H9 (cell line): ENCODE results near the gene HIPK1. TPM values are rescaled to one million over a fixed set of nuclear protein-coding genes. Genes with fewer than 3 reads are reported as not detected.

ENCODE experiments used
- DNase-seq: peaks from one replicate; pipeline ENCODE4 v3.0.0-alpha.2; 2017
- H2AFZ ChIP-seq: one replicate; pipeline ENCODE4 v1.6.1; 2013; ENCODE audit warnings: mild to moderate bottlenecking, low read length, control low read depth, moderate library complexity
- H2AK5ac ChIP-seq: 2 replicates; pipeline ENCODE4 v1.6.1; 2013; ENCODE audit warnings: low read length, control low read depth, mixed read lengths; ENCODE audit not compliant: insufficient read length
- H2BK120ac ChIP-seq: one replicate; pipeline ENCODE4 v1.6.1; 2013; ENCODE audit warnings: low read depth, mild to moderate bottlenecking, low read length, control low read depth, inconsistent platforms; ENCODE audit not compliant: poor library complexity, severe bottlenecking
- H2BK12ac ChIP-seq: 2 replicates; pipeline ENCODE4 v1.6.1; 2013; ENCODE audit warnings: low read length, control low read depth, mixed read lengths, low read depth; ENCODE audit not compliant: insufficient read length
- H2BK15ac ChIP-seq: 2 replicates; pipeline ENCODE4 v1.6.1; 2013; ENCODE audit warnings: low read depth, low read length, control low read depth
- H2BK20ac ChIP-seq: one replicate; pipeline ENCODE4 v1.6.1; 2013; ENCODE audit warnings: low read depth, mild to moderate bottlenecking, low read length, control low read depth, inconsistent platforms; ENCODE audit not compliant: poor library complexity, severe bottlenecking
- H2BK5ac ChIP-seq: 2 replicates; pipeline ENCODE4 v1.6.1; 2013; ENCODE audit warnings: low read length, control low read depth, mixed read lengths; ENCODE audit not compliant: insufficient read length
- H3K14ac ChIP-seq: 2 replicates; pipeline ENCODE4 v1.6.1; 2013; ENCODE audit warnings: low read length, control low read depth; ENCODE audit not compliant: insufficient read depth
- H3K18ac ChIP-seq: 2 replicates; pipeline ENCODE4 v1.6.1; 2013; ENCODE audit warnings: low read depth, mild to moderate bottlenecking, mixed read lengths, low read length, control low read depth; ENCODE audit not compliant: insufficient read length
- H3K23ac ChIP-seq: 2 replicates; pipeline ENCODE4 v1.6.1; 2013; ENCODE audit warnings: low read length, control low read depth, mixed read lengths, low read depth; ENCODE audit not compliant: insufficient read length
- H3K23me2 ChIP-seq: 2 replicates; pipeline ENCODE4 v1.6.1; 2013; ENCODE audit warnings: low read depth, mild to moderate bottlenecking, mixed read lengths, low read length, control low read depth; ENCODE audit not compliant: insufficient read length, poor library complexity, severe bottlenecking
- H3K27ac ChIP-seq: 2 replicates; pipeline ENCODE4 v1.5.1; 2013; ENCODE audit warnings: low read length, control low read depth, mixed read lengths, low read depth; ENCODE audit not compliant: insufficient read length
- H3K27me3 ChIP-seq: 2 replicates; pipeline ENCODE4 v1.6.1; 2013; ENCODE audit warnings: low read length, control low read depth, inconsistent platforms; ENCODE audit not compliant: insufficient read depth
- H3K4ac ChIP-seq: 2 replicates; pipeline ENCODE4 v1.6.1; 2013; ENCODE audit warnings: low read depth, mild to moderate bottlenecking, control low read depth, inconsistent platforms, low read length, moderate library complexity
- H3K4me1 ChIP-seq: 2 replicates; pipeline ENCODE4 v1.6.1; 2013; ENCODE audit warnings: low read length, control low read depth, inconsistent platforms; ENCODE audit not compliant: insufficient read depth
- H3K4me2 ChIP-seq: 2 replicates; pipeline ENCODE4 v1.6.1; 2013; ENCODE audit warnings: low read length, control low read depth, mixed read lengths; ENCODE audit not compliant: insufficient read length, insufficient read depth
- H3K56ac ChIP-seq: 2 replicates; pipeline ENCODE4 v1.6.1; 2013; ENCODE audit warnings: low read depth, mild to moderate bottlenecking, mixed read lengths, low read length, control low read depth; ENCODE audit not compliant: insufficient read length
- H3K79me1 ChIP-seq: 2 replicates; pipeline ENCODE4 v1.6.1; 2013; ENCODE audit warnings: low read depth, mild to moderate bottlenecking, moderate library complexity, low read length, control low read depth, inconsistent platforms; ENCODE audit not compliant: insufficient read depth, poor library complexity, severe bottlenecking
- H3K79me2 ChIP-seq: 2 replicates; pipeline ENCODE4 v1.6.1; 2013; ENCODE audit warnings: low read length, control low read depth, inconsistent platforms; ENCODE audit not compliant: insufficient read depth
- H3K9ac ChIP-seq: 2 replicates; pipeline ENCODE4 v1.6.1; 2013; ENCODE audit warnings: low read length, control low read depth, mixed read lengths; ENCODE audit not compliant: insufficient read length; ENCODE audit errors: extremely low read depth
- H3K9me3 ChIP-seq: one replicate; pipeline ENCODE4 v1.6.1; 2013; ENCODE audit warnings: low read depth, low read length, inconsistent platforms; ENCODE audit not compliant: control insufficient read depth
- H3T11ph ChIP-seq: one replicate; pipeline ENCODE4 v1.6.1; 2013; ENCODE audit warnings: mild to moderate bottlenecking, low read length, control low read depth, inconsistent platforms
- H4K20me1 ChIP-seq: one replicate; pipeline ENCODE4 v1.6.1; 2013; ENCODE audit not compliant: control insufficient read depth, insufficient read length, insufficient read depth
- H4K5ac ChIP-seq: 2 replicates; pipeline ENCODE4 v1.6.1; 2013; ENCODE audit warnings: low read depth, mild to moderate bottlenecking, mixed read lengths, low read length, control low read depth; ENCODE audit not compliant: insufficient read length
- H4K8ac ChIP-seq: replicated peaks from 2 replicates; pipeline ENCODE4 v1.6.1; 2013; ENCODE audit warnings: low read length, control low read depth, mixed read lengths, low read depth; ENCODE audit not compliant: insufficient read length
- H4K91ac ChIP-seq: 2 replicates; pipeline ENCODE4 v1.6.1; 2013; ENCODE audit warnings: low read depth, mild to moderate bottlenecking, moderate library complexity, mixed read lengths, low read length, control low read depth; ENCODE audit not compliant: insufficient read length
- H3K27ac Mint-ChIP-seq, 3 experiments: 2 replicates in 2 of 3; 3 replicates in 1 of 3; pipeline ENCODE4 v1.8.0; 2020 to 2021; ENCODE audit warnings: mixed read lengths in 3 of 3, mild to moderate bottlenecking in 1 of 3, moderate library complexity in 1 of 3
- H3K27me3 Mint-ChIP-seq: 2 replicates; pipeline ENCODE4 v1.8.0; 2021; ENCODE audit warnings: low read depth, mild to moderate bottlenecking, moderate library complexity, mixed read lengths
- H3K36me3 Mint-ChIP-seq, 3 experiments: 2 replicates in 2 of 3; 3 replicates in 1 of 3; pipeline ENCODE4 v1.8.0; 2020 to 2021; ENCODE audit warnings: low read depth in 3 of 3, mixed read lengths in 3 of 3; ENCODE audit not compliant: insufficient read depth in 1 of 3
- H3K4me1 Mint-ChIP-seq, 2 experiments: 2 replicates each; pipeline ENCODE4 v1.8.0; 2020; ENCODE audit warnings: mixed read lengths in 2 of 2
- H3K4me3 Mint-ChIP-seq, 2 experiments: 2 replicates in 1 of 2; 3 replicates in 1 of 2; pipeline ENCODE4 v1.8.0; 2020 to 2021; ENCODE audit warnings: mild to moderate bottlenecking in 2 of 2, mixed read lengths in 2 of 2, moderate library complexity in 1 of 2
- H3K9me3 Mint-ChIP-seq, 2 experiments: 2 replicates in 1 of 2; 3 replicates in 1 of 2; pipeline ENCODE4 v1.8.0; 2020; ENCODE audit warnings: mild to moderate bottlenecking in 2 of 2, mixed read lengths in 2 of 2, moderate library complexity in 1 of 2
- WGBS: extraction: QIAGEN DNeasy Blood & Tissue Kit; methylation state at CpG from one replicate; pipeline ENCODE4 v1.1.7; 2013; ENCODE audit warnings: missing lambda C conversion rate, low lambda C conversion rate, mixed read lengths; ENCODE audit not compliant: insufficient read length; ENCODE audit errors: extremely low coverage; 5-methylcytosine and 5-hydroxymethylcytosine counted together
- total RNA-seq: library from RNA; stranded (reverse); gene quantifications from 2 replicates; pipeline ENCODE4 v1.2.1, GENCODE V29; 2021
- TF ChIP-seq, protein P1 (sequence below): fragments of 200-600 bp; sonication (generic); conservative IDR thresholded peaks from 3 replicates; pipeline ENCODE4 v1.8.0; 2021; ENCODE audit warnings: antibody characterized with exemption, mild to moderate bottlenecking

The HIPK1 gene
- total RNA-seq, 1 experiment from 2014 or later, result 65.7 TPM

DNA sequence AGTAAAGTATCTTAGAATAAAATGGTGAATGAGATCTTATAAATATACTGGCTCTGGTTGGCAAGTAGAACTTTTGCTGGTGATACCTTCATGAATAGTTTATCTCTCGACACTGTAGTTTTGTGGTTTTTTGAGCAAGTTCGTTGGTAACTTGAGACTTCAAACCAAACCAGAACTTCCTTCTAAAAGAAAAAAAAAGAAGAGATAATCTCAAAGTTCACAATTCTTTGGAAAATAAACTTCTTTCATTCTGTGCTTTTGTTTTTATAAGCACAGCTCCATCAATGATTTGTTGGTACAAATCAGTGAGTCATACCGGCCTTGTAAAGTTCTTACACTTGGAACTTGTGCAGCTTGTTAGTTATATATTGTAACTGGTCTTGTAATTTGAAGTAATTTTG, 2.3 kb downstream of the HIPK1 start:
- Mint-ChIP-seq H3K4me3 (peak overlapping the region; percentile 90 to 91; a peak in 3 of 5 replicates), H3K27me3 (peaks cover 2% of the 10 kb centered on the region), H3K9me3 (no peaks in the 10 kb centered on the region; a peak in 1 of 5 replicates), H3K36me3 (0 out of 7 replicates have a peak, but pooled peaks cover 0 to 3% (median 3%) of the 10 kb centered on the region in 3 experiments), H3K27ac (no peak overlapping the region), H3K4me1 (peaks cover 36 to 41% of the 10 kb centered on the region in 2 experiments)
- H2BK15ac ChIP-seq, result no peak overlapping the region
- no peaks in the 10 kb centered on the region for H3K27me3 ChIP-seq
- no peak overlapping the region for H3K4me2 ChIP-seq
- H4K8ac ChIP-seq, result no peak overlapping the region
- TF ChIP-seq, protein P1, sequence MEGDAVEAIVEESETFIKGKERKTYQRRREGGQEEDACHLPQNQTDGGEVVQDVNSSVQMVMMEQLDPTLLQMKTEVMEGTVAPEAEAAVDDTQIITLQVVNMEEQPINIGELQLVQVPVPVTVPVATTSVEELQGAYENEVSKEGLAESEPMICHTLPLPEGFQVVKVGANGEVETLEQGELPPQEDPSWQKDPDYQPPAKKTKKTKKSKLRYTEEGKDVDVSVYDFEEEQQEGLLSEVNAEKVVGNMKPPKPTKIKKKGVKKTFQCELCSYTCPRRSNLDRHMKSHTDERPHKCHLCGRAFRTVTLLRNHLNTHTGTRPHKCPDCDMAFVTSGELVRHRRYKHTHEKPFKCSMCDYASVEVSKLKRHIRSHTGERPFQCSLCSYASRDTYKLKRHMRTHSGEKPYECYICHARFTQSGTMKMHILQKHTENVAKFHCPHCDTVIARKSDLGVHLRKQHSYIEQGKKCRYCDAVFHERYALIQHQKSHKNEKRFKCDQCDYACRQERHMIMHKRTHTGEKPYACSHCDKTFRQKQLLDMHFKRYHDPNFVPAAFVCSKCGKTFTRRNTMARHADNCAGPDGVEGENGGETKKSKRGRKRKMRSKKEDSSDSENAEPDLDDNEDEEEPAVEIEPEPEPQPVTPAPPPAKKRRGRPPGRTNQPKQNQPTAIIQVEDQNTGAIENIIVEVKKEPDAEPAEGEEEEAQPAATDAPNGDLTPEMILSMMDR, result no peak
- no peaks in the 10 kb centered on the region for H3K4me1 ChIP-seq
- H2BK12ac ChIP-seq, result no peak overlapping the region
- H3K56ac ChIP-seq, result no peak overlapping the region
- no peak overlapping the region for H3K14ac ChIP-seq
- H3K9ac ChIP-seq, result no peak overlapping the region
- no CpG with 5 or more reads among the region's 3 CpGs for WGBS
- H3T11ph ChIP-seq, result no peak overlapping the region
- no peak overlapping the region for H2BK120ac ChIP-seq
- no peak overlapping the region for H3K18ac ChIP-seq
- no peak overlapping the region for H2BK20ac ChIP-seq
- no peak overlapping the region for H2AK5ac ChIP-seq
- no peaks in the 10 kb centered on the region for H3K79me1 ChIP-seq
- no peak overlapping the region for H2BK5ac ChIP-seq
- H4K91ac ChIP-seq, result no peak overlapping the region
- H3K23me2 ChIP-seq, result peaks cover 16% of the 10 kb centered on the region
- no peak overlapping the region for H4K5ac ChIP-seq
- no peaks in the 10 kb centered on the region for H3K9me3 ChIP-seq
- no peak overlapping the region for H3K4ac ChIP-seq
- no peak overlapping the region for H2AFZ ChIP-seq
- H3K23ac ChIP-seq, result no peak overlapping the region
- no peak overlapping the region for H3K27ac ChIP-seq
- H3K79me2 ChIP-seq, result peaks cover 12% of the 10 kb centered on the region; the same call in 1 of the 2 replicates
- no peak for DNase-seq
- no peaks in the 10 kb centered on the region for H4K20me1 ChIP-seq
